Testis (tissue), 3 donors: ENCODE data around the gene DAPL1. TPM values are rescaled to one million over a fixed set of nuclear protein-coding genes. Genes with fewer than 3 reads are reported as not detected.
"Not testable (repeated sequence)": the region's sequence is repeated elsewhere in the genome, so short reads cannot be mapped to it uniquely, and the experiment has no call there.

Experiments
- DNase-seq: peaks from one replicate; pipeline ENCODE4 v3.0.0-alpha.2; 2019
- H3K27ac ChIP-seq, 2 donors: fragments of 200-600 bp; sonication (generic); one replicate each; pipeline ENCODE4 v1.5.1; 2019
- H3K27me3 ChIP-seq: fragments of 200-600 bp; sonication (generic); one replicate; pipeline ENCODE4 v1.5.1; 2019
- H3K36me3 ChIP-seq: fragments of 200-600 bp; sonication (generic); one replicate; pipeline ENCODE4 v1.5.1; 2017; ENCODE audit warnings: low read depth; ENCODE audit errors: missing control alignments
- H3K4me1 ChIP-seq: fragments of 200-600 bp; sonication (generic); one replicate; pipeline ENCODE4 v1.5.1; 2019
- H3K4me3 ChIP-seq, 2 donors: fragments of 200-600 bp; sonication (generic); one replicate each; pipeline ENCODE4 v1.5.1; 2017 to 2019
- H3K9me3 ChIP-seq: fragments of 200-600 bp; sonication (generic); one replicate; pipeline ENCODE4 v1.5.1; 2017
- CTCF ChIP-seq, 3 experiments: fragments of 450-650 bp in 2 of 3; fragments of 200-600 bp in 1 of 3; sonication (generic) in 1 of 3; IDR thresholded peaks; one replicate each; pipeline ENCODE4 v1.5.1; 2016 to 2019; ENCODE audit warnings: antibody characterized with exemption in 3 of 3, mild to moderate bottlenecking in 2 of 3, moderate library complexity in 1 of 3
- POLR2A ChIP-seq: fragments of 450-650 bp; IDR thresholded peaks from one replicate; pipeline ENCODE4 v1.6.1; 2017; ENCODE audit warnings: antibody characterized with exemption, mild to moderate bottlenecking, moderate library complexity
- WGBS, 2 donors: methylation state at CpG; one replicate each; pipeline ENCODE4 v1.1.5; 2018; 5-methylcytosine and 5-hydroxymethylcytosine counted together
- intact Hi-C: fragments of 100-400 bp; cut with DNase I; formaldehyde crosslinking; loops from one replicate; pipeline ENCODE4 v1.15.1; 2023; ENCODE audit warnings: low total_unique reads
- polyA plus RNA-seq: library from polyadenylated mRNA; stranded (reverse); fragments of 350-450 nt; fragmentation: Illumina TruSeq; extraction: RNeasy Lipid Tissue Mini Kit (QIAGEN cat#74804); gene quantifications from one replicate; pipeline ENCODE4 v1.2.3, GENCODE V29; 2014; ENCODE audit warnings: low read depth, low replicate concordance; ENCODE audit not compliant: insufficient read depth
- total RNA-seq, 2 donors: library from RNA; depleted of rRNA; stranded (reverse); fragments of >200 nt; gene quantifications; one replicate each; pipeline ENCODE4 v1.2.3, GENCODE V29; 2016

DAPL1 gene
- total and polyA plus RNA-seq, 3 donors from 2014 or later: 4.2 to 4.4 TPM; not detected in 1

GRCh38 chr2:158841850-158842249, 46.7 kb downstream of the DAPL1 start:
- peak overlapping the region; percentile 21 to 53 for H3K27ac ChIP-seq
- no peak overlapping the region for H3K4me3 ChIP-seq
- intact Hi-C loops: no loop called here
- no peaks in the 10 kb centered on the region for H3K36me3 ChIP-seq
- H3K9me3 ChIP-seq: no peaks in the 10 kb centered on the region
- peaks cover 9% of the 10 kb centered on the region for H3K4me1 ChIP-seq
- DNase-seq: no peak
- H3K27me3 ChIP-seq: no peaks in the 10 kb centered on the region
- TF ChIP-seq POLR2A (no peak), CTCF (IDR thresholded peaks at IDR 0.05) (no peak)

GRCh38 chr2:158845444-158845843, 50.3 kb downstream of the DAPL1 start:
- Histone ChIP-seq H3K36me3 (no peaks in the 10 kb centered on the region), H3K4me3 (no peak overlapping the region), H3K27me3 (no peaks in the 10 kb centered on the region), H3K9me3 (no peaks in the 10 kb centered on the region), H3K4me1 (peaks cover 9% of the 10 kb centered on the region), H3K27ac (no peak overlapping the region)
- intact Hi-C loops: no loop called here
- TF ChIP-seq CTCF (IDR thresholded peaks at IDR 0.05): no peak
- TF ChIP-seq POLR2A: no peak
- DNase-seq: no peak

- Histone ChIP-seq H3K4me3 (no peak overlapping the region), H3K9me3 (no peaks in the 10 kb centered on the region), H3K4me1 (peaks cover 9% of the 10 kb centered on the region), H3K27ac (no peak overlapping the region), H3K27me3 (no peaks in the 10 kb centered on the region), H3K36me3 (no peaks in the 10 kb centered on the region)
- TF ChIP-seq CTCF (IDR thresholded peaks at IDR 0.05) (no peak), POLR2A (no peak)
- WGBS, 2 donors: 35 to 42% methylated on average over 3 of the region's 3 CpGs
- no peak for DNase-seq
- intact Hi-C loops: no loop called here
Observed at GRCh38 chr2:158845859-158846258, 50.7 kb downstream of the DAPL1 start.

- H3K9me3 ChIP-seq, H3K4me1 ChIP-seq, intact Hi-C loops, H3K27ac ChIP-seq, H3K27me3 ChIP-seq, DNase-seq, H3K4me3 ChIP-seq, H3K36me3 ChIP-seq: not testable (repeated sequence)
- 85 to 94% methylated on average over 2 of the region's 2 CpGs for WGBS, 2 donors
Observed at GRCh38 chr2:158847526-158847925, 52.4 kb downstream of the DAPL1 start.

GRCh38 chr2:158848031-158848970, 53.2 kb downstream of the DAPL1 start:
- H3K36me3 ChIP-seq, DNase-seq, H3K9me3 ChIP-seq, intact Hi-C loops, H3K27me3 ChIP-seq, H3K4me1 ChIP-seq, H3K4me3 ChIP-seq, H3K27ac ChIP-seq: not testable (repeated sequence)
- 73 to 83% methylated on average over 20 to 21 of the region's 22 CpGs for WGBS, 2 donors

GRCh38 chr2:158860179-158860578, 65.1 kb downstream of the DAPL1 start:
- H3K27me3 ChIP-seq, H3K4me1 ChIP-seq, H3K9me3 ChIP-seq, H3K27ac ChIP-seq, H3K4me3 ChIP-seq, H3K36me3 ChIP-seq, DNase-seq, intact Hi-C loops: not testable (repeated sequence)
- 63 to 88% methylated on average over 1 to 9 of the region's 9 CpGs for WGBS, 2 donors

- DNase-seq, H3K27me3 ChIP-seq, H3K27ac ChIP-seq, intact Hi-C loops, H3K4me3 ChIP-seq, H3K9me3 ChIP-seq, H3K4me1 ChIP-seq, H3K36me3 ChIP-seq: not testable (repeated sequence)
- 66% methylated on average over 10 of the region's 10 CpGs for WGBS, 2 donors
Observed at GRCh38 chr2:158861626-158862025, 66.5 kb downstream of the DAPL1 start.

- H3K27me3 ChIP-seq, H3K9me3 ChIP-seq, H3K4me3 ChIP-seq, H3K27ac ChIP-seq, H3K4me1 ChIP-seq, intact Hi-C loops, H3K36me3 ChIP-seq, DNase-seq: not testable (repeated sequence)
- WGBS, 2 donors: 69 to 88% methylated on average over 10 of the region's 10 CpGs
Observed at GRCh38 chr2:158865469-158865868, 70.4 kb downstream of the DAPL1 start.
